GM12891 (cell line): ENCODE measurements around the gene CD28.

Experiments used
- DNase-seq: peaks from one replicate; pipeline ENCODE4 v3.0.0; 2011; ENCODE audit warnings: low spot score; ENCODE audit not compliant: insufficient read length
- FAIRE-seq: peaks from 2 replicates; lab custom pipeline; 2011; peaks lifted over from hg19 to GRCh38; lab: Jason Lieb, UNC
- PAX5 ChIP-seq: IDR thresholded peaks from 2 replicates; pipeline ENCODE4 v1.6.1; 2011; ENCODE audit warnings: low read length, moderate library complexity, mild to moderate bottlenecking; ENCODE audit not compliant: insufficient read depth, severe bottlenecking
- POLR2A ChIP-seq: IDR thresholded peaks from 2 replicates; pipeline ENCODE4 v1.6.1; 2011; ENCODE audit warnings: low read depth, low read length, control low read depth
- POLR2AphosphoS5 ChIP-seq: IDR thresholded peaks from 2 replicates; pipeline ENCODE4 v1.6.1; 2011; ENCODE audit warnings: low read depth, low read length, control low read depth
- POU2F2 ChIP-seq: IDR thresholded peaks from 2 replicates; pipeline ENCODE4 v1.6.1; 2011; ENCODE audit warnings: low read depth, mild to moderate bottlenecking, control low read depth, low read length, moderate library complexity
- SPI1 ChIP-seq: IDR thresholded peaks from 2 replicates; pipeline ENCODE4 v1.6.1; 2011; ENCODE audit warnings: low read depth, low read length, control low read depth
- TAF1 ChIP-seq: IDR thresholded peaks from 2 replicates; pipeline ENCODE4 v1.6.1; 2011; ENCODE audit warnings: low read depth, low read length, control low read depth

The CD28 gene

GRCh38 chr2:203685081-203685621 lies 21.3 kb upstream of the CD28 start:
- TF ChIP-seq SPI1 (no peak), TAF1 (no peak), PAX5 (no peak), POLR2AphosphoS5 (no peak), POLR2A (no peak), POU2F2 (no peak)
- DNase-seq (no peak), FAIRE-seq (no peak)

- DNase-seq (no peak), FAIRE-seq (no peak)
- TF ChIP-seq SPI1 (no peak), TAF1 (no peak), POU2F2 (no peak), PAX5 (no peak), POLR2AphosphoS5 (no peak), POLR2A (no peak)
These were observed 20.5 kb upstream of the CD28 start for GRCh38 chr2:203685789-203686420.

- TF ChIP-seq PAX5 (no peak), SPI1 (no peak), POLR2AphosphoS5 (no peak), TAF1 (no peak), POU2F2 (no peak), POLR2A (no peak)
- FAIRE-seq (no peak), DNase-seq (no peak)
These were observed 19.3 kb upstream of the CD28 start for GRCh38 chr2:203687165-203687564.

- TF ChIP-seq POU2F2: peak; percentile 86; the same call in 1 of the 2 replicates
- no peak for TF ChIP-seq TAF1
- peak; percentile 38; the same call in 1 of the 2 replicates for TF ChIP-seq SPI1
- FAIRE-seq: peak; percentile 84
- peak; percentile 20 for DNase-seq
These were observed 17.6 kb upstream of the CD28 start for GRCh38 chr2:203688798-203689197.

GRCh38 chr2:203689426-203690116 lies 16.9 kb upstream of the CD28 start:
- TF ChIP-seq POLR2A: no peak
- no peak for TF ChIP-seq TAF1
- TF ChIP-seq SPI1: no peak
- no peak for TF ChIP-seq PAX5
- no peak for TF ChIP-seq POLR2AphosphoS5
- TF ChIP-seq POU2F2: no peak
- DNase-seq (no peak), FAIRE-seq (no peak)

- TF ChIP-seq POLR2AphosphoS5 (no peak), TAF1 (no peak), SPI1 (no peak), POLR2A (no peak)
- peak; percentile 72 for FAIRE-seq
- no peak for DNase-seq
These were observed 16.4 kb upstream of the CD28 start for GRCh38 chr2:203690117-203690431.

- TF ChIP-seq POU2F2 (no peak), SPI1 (no peak), TAF1 (no peak)
- DNase-seq (no peak), FAIRE-seq (no peak)
These were observed 15.9 kb upstream of the CD28 start for GRCh38 chr2:203690441-203691047.

GRCh38 chr2:203691149-203691548 lies 15.3 kb upstream of the CD28 start:
- no peak for DNase-seq
- FAIRE-seq: no peak
- TF ChIP-seq POLR2AphosphoS5 (no peak), POU2F2 (no peak), TAF1 (no peak), POLR2A (no peak), PAX5 (no peak), SPI1 (no peak)

GRCh38 chr2:203692031-203692710 lies 14.3 kb upstream of the CD28 start:
- TF ChIP-seq PAX5 (no peak), POLR2A (no peak)
- FAIRE-seq (no peak), DNase-seq (no peak)

- peak; percentile 45 for FAIRE-seq
- no peak for DNase-seq
- TF ChIP-seq POU2F2: no peak
- no peak for TF ChIP-seq POLR2AphosphoS5
- no peak for TF ChIP-seq PAX5
- TF ChIP-seq POLR2A: no peak
- no peak for TF ChIP-seq SPI1
- no peak for TF ChIP-seq TAF1
These were observed 13.1 kb upstream of the CD28 start for GRCh38 chr2:203693242-203693879.
